ENCODE measurements around the gene PTGIR.
A peak's percentile ranks its signal among the peaks of the same experiment; 100 is the strongest.

Gene PTGIR

DNA sequence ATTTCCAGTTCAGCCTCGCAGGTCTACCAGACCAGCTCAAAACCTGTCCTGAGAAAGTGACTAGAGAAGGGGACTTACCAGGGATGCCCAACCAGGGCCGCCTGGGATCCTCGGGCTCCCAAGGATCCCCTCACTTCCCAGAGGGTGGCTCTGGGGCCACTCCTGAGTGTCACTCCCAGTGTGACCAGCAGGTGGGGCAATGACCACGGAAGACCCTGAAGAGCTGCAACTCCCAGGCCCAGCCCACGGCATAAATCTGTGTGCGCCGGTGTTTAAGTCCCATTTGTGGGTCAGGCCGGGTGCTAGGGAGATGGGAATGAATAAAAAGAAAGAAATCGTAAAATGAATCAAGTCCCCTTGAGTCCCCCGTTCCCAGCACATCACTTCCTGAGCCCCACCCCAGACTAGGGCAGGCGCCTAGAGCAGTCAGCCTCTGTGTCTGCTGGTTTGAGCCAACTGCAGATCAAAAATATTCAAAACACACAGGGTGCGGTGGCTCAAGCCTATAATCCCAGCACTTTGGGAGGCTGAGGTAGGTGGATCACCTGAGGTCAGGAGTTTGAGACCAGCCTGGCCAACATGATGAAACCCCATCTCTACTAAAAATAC lies 10.7 kb downstream of the PTGIR start:
- DNase-seq (ENCODE audit: low spot score) = peak; percentile 86

DNA sequence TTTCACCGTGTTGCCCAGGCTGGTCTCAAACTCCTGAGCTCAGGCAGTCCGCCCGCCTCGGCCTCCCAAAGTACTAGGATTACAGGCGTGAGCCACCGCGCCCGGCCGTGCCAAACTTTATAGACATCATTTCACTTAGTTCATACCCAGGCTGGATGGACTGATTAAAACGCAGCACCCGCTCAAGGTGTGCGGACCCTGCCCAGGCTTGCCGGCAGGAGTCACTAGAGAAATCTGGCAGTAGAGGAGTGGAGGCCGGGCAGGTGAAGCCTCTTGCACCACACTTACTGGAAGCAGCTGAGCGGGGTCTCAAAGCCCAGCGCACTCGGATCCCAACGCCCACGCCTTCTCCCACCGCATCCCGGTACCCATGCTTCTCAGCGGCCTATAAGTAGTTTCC lies 11.4 kb downstream of the PTGIR start:
- no peak for DNase-seq (ENCODE audit: low spot score)

GRCh38 chr19:46611776-46612175 lies 13.1 kb downstream of the PTGIR start:
- DNase-seq (ENCODE audit: low spot score) = peak; percentile 4

DNA sequence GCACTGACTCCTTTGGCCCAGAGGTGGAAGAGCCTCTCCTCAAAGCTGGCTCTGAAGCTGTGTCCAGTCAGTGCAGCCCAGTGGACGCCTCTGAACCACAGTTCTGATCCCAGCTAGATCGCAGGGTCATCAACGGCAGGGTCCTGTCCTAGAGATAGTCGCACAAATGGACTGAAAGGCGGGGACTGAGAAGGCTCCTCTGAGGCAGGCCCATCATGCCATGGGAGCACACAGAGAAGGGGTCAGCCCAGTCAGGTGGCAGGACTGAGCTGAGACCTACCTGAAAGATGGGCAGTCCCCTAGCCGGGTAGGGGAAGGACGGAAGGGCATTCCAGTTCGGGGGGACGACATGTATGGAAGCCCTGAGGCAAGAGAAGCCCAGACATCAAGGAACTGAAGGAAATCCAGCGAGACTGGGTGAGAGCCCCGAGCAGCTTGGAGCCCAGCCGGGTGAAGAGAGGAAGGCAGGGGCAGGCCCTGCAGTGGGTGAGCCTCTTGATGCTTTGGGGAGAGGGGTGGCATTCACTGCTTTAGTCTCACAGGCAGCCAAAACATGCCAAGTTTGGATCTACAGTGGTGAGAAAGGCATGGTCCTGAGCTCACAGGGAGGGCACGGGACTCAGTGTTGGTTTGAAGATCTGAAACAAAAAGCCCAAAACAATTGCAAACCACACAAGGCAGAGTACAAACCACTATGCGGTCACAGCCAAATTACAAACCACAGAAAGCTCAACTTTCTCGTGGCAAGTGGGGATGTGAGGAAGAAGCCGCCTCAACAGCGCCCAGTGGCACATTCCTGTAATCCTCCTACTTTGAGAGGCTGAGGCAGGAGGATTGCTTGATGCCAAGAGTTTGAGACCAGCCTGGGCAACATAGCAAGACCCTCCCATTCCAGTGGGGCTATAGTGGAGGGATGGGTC lies 13.8 kb downstream of the PTGIR start:
- peak; percentile 10 for DNase-seq (ENCODE audit: low spot score)

- no peak for DNase-seq (ENCODE audit: low spot score)
Measured at GRCh38 chr19:46610413-46610775, 14.5 kb downstream of the PTGIR start.

GRCh38 chr19:46609511-46610412 lies 15.1 kb downstream of the PTGIR start:
- peak; percentile 5 for DNase-seq (ENCODE audit: low spot score)

DNA sequence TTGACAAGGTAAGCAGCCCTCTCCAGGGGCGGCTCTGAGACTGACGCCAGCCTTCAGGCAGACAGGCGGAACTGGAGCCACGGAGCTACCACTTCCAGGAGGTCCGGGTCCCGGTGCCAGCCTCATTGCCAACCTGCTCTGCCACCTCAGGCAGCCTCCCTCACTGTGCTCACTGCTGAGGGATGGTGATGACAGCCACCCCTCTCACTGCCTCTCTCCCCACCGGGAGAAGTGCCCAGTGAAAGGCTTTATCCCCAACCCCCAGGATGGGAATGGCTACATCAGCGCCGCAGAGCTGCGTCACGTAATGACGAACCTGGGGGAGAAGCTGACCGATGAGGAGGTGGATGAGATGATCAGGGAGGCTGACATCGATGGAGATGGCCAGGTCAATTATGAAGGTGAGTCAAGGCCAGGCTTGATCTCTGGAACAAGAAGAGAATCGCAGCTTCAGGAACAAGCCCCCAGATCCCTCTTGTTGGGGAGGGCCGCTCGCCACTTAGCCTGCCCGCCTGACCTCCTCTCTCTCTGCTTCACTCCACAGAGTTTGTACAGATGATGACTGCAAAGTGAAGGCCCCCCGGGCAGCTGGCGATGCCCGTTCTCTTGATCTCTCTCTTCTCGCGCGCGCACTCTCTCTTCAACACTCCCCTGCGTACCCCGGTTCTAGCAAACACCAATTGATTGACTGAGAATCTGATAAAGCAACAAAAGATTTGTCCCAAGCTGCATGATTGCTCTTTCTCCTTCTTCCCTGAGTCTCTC lies 16.1 kb downstream of the PTGIR start:
- peak; percentile 4 for DNase-seq (ENCODE audit: low spot score)

- DNase-seq (ENCODE audit: low spot score) = no peak
Measured at GRCh38 chr19:46608178-46608577, 16.7 kb downstream of the PTGIR start.

DNA sequence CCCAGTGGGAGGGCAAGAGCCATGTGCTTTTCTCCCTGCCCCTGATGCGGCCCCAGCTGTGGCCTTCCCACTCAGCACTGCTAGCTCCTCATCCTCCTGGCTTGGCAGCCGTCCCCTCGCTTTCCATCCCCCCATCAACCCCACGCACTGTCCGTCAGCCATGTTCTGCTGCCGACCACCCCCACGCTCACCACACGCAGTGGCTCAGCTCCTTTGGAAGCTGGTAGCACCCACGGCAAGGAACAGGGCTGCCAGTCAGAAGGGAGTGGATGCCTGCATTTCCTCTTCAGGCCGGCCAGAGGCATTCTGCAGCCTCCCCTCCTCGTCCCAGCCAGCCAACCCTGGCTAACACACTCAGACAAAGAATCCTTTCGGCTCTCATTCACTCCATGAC lies 17.4 kb downstream of the PTGIR start:
- DNase-seq (ENCODE audit: low spot score) = peak; percentile 5

DNA sequence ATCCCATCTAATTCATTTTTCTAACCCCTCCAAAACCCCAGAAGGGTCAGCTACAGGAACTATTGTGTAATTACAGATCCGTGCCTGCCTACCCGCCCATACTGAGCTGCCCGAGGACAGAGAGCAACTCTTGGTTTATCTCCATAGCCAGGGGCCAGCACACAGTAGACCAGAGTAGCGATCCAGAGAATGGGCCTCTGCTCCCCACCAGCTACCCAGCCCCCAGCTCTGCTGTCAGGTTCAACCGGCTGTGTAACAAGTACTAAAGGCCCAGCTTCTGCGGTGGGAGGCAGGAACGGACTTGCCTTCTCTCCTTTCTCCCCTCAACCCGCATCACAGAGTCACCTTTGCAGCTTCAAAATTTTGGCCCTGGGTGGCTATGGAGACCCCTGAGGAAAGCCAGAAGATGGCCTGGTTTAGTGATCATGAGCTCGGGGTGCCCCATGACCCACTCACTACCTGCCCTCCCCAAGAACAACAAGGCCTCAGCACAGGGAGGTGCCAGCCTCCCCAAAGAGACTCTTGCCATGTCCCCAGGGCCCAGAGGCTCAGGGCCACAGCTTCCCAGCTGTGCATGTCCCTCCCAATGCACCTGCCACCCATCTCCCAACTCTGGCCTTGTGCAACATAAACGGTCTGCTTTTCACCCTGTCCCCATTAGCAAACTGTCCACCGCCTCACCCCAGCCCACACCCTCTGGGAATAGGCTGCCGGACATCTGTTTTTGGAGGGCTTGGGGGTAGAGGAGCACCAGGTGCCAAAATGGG lies 18.0 kb downstream of the PTGIR start:
- DNase-seq (ENCODE audit: low spot score) = peak; percentile 3

DNA sequence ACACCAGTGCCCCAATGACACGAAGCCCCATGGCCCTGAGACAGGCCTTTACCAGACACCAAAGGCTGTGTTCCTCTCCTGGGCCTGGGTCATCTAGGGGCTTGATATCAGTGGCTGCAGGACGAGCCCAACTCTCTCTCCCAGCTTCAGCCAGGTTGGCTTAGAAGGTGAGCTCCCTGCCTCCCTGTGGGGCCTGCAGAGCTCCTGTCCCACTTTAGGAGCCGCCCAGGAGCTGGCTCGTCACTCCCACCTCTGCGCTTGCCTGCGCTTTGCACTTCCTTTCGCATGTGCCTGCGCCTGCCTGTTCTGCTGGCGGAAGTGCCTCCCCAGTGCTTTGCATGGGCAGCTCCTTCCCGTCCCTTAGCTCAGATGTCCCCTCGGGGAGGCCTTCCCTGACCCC lies 18.9 kb downstream of the PTGIR start:
- DNase-seq (ENCODE audit: low spot score) = no peak

DNA sequence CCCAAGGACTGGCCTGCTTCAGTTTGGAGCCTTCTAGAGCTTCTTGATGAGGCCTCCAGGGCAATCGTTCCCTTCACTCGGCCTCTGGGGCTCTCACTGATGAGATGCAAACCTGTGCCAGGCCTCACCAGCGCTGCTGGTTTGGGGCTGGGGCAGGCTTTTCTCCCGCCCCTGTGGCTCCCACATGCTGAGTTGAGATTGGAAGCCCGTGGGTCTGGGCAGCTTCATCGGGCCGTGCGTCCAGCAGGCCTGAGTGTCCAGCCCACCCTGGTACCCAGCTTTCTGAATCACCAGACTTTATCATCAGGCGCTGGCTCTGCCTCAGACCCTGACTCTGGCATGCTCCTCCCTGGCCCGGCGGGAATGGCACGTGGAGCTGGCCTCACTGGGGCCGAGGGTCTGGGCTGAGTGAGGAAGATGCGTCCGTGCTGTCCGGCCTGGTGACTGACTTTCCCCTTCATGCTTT lies 19.5 kb downstream of the PTGIR start:
- DNase-seq (ENCODE audit: low spot score) = no peak

DNA sequence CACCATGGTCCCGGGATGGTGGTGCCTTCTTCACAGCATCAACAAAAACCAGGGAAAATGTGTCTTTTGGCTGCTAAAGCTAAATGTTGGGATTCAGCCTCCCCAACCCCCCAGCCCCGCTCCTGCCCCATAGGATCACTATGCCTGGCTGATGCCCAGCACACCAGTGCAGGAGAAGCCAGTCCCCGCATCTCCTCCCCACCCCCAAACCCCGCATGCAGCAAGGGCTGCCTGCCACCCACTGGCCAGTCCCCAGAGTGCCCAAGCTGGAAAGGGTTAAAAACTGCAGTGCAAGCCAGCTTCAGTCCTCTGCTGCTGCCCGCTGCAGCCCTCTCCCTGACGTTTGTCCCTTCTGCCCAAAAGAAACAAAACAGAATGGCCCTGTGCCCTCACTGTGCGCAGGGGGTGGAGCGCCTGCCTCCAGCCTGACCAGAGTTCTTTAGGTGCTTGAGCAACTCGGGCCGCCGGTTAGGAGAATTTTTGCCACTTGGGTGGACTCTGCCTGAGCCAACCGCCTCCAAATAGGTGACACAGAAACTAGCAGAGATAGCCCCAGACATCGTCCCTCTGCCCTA lies 20.0 kb downstream of the PTGIR start:
- DNase-seq (ENCODE audit: low spot score) = no peak

DNA sequence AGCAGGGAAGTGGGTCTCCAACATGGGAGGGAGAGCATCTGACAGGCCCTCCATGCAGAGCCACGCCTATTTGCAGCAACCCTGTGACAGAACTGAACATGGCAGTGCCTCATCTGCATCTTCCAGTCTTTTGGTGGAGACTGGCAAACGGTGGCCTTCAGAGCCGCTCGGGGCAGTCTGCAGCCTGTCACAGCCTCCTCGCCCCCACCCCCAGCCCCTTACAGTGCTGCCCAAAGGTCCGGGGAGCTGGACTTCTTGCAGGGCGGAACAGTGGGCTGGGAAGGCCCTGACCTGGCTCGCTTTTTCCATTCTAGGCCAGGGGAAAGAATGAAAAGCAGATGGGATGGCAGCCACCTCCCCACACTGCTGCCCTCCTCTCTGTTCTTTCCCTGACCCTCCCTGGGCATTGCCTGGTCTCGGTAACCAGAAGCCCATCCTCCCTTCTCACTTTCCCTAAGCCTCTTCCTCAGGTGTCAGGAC lies 21.1 kb downstream of the PTGIR start:
- no peak for DNase-seq (ENCODE audit: low spot score)

DNA sequence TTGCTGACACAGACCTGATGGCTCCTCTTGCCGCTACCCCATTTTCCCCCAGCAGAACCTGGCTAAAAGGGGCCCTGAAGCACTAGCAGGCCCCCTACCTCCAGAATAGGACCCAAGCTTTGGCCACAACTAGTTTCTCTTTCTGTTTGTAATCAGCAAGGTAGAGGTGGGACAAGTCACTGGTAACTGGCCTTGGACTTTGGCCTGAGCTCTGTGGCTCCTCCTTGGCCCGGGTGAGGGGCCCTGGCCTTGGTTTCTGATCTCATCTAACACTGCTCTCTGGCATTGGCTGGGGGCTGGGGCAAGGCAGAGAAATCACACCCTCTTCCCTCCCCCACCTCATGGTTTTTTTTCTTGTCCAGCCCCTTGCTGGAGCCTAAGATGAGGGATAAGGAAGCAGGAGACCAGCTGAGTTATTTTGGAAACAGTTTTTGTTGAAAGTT lies 21.7 kb downstream of the PTGIR start:
- no peak for DNase-seq (ENCODE audit: low spot score)

DNA sequence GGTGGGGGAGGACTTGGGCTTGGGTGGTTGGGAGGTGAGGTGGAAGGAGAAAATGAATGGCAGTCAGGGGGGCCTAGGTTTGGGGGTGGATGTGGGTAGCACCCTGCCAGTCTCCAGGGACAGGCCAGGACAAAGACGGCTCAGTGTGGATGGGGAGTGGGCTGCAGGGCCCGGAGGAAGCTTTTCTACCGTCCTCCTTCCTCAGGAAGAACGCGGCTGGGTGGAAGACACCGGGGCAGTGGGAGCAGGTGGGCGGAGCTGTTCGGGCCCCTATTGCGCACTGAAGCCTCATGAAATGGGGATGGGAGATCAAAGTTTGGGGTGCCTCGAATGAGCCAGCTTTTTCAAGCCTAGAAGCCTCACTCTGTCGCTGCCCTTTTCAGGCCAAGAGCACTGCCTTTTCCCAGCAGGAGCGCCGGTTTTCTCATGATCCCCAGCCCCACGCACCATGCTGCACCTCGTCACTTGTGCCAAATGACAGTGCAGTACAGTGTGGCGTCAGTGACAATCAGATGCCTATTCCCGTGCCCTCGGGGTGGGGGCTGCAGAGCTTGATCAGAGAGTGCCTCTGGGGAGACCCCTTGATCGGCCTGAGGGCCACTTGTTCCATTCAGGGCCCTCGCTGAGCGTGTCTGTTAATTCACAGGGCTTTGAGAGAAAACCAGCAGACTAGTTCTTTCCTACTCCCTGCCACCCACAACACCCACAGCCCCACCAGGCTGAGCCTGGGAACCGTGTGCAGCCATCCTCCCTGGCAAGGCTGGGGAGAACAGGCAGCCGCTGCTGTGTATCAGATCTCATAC lies 22.3 kb downstream of the PTGIR start:
- peak; percentile 66 for DNase-seq (ENCODE audit: low spot score)

GRCh38 chr19:46601318-46602224 lies 23.3 kb downstream of the PTGIR start, which contains the start of gene CALM3:
Gene CALM3, plus strand, starts transcription at chr19:46601330. Its CDS starts 105 bp downstream, at chr19:46601435.
- no peak for DNase-seq (ENCODE audit: low spot score)
